Smooth muscle cell (in vitro differentiated cells): Measurements from ENCODE around the gene CBR3. TPM values are rescaled to one million over a fixed set of nuclear protein-coding genes. Genes with fewer than 3 reads are reported as not detected.

Experiments
- DNase-seq: peaks from one replicate; lab custom pipeline; 2025; ENCODE audit not compliant: unreplicated experiment; lab: John Stamatoyannopoulos, UW
- H2AFZ ChIP-seq: fragments of 200-600 bp; sonication (generic); 2 replicates; pipeline ENCODE4 v1.6.0; 2016; ENCODE audit warnings: antibody characterized with exemption, low read depth, mild to moderate bottlenecking
- H3F3A ChIP-seq: fragments of 200-600 bp; sonication (generic); 2 replicates; pipeline ENCODE4 v1.6.0; 2017; ENCODE audit warnings: antibody characterized with exemption, low read depth
- H3K27ac ChIP-seq: fragments of 200-600 bp; sonication (generic); 2 replicates; pipeline ENCODE4 v1.5.1; 2016; ENCODE audit warnings: low read depth, mild to moderate bottlenecking
- H3K27me3 ChIP-seq: fragments of 200-600 bp; sonication (generic); 2 replicates; pipeline ENCODE4 v1.6.1; 2016; ENCODE audit warnings: low read depth, mild to moderate bottlenecking
- H3K36me3 ChIP-seq: fragments of 200-600 bp; sonication (generic); 2 replicates; pipeline ENCODE4 v1.5.1; 2016; ENCODE audit warnings: low read depth
- H3K4me1 ChIP-seq: fragments of 200-600 bp; sonication (generic); 2 replicates; pipeline ENCODE4 v1.5.1; 2016; ENCODE audit warnings: low read depth
- H3K4me2 ChIP-seq: fragments of 200-600 bp; sonication (generic); 2 replicates; pipeline ENCODE4 v1.6.0; 2016; ENCODE audit warnings: mild to moderate bottlenecking
- H3K4me3 ChIP-seq: fragments of 200-600 bp; sonication (generic); 2 replicates; pipeline ENCODE4 v1.5.1; 2016; ENCODE audit warnings: mild to moderate bottlenecking
- H3K79me2 ChIP-seq: fragments of 200-600 bp; sonication (generic); 2 replicates; pipeline ENCODE4 v1.6.0; 2016; ENCODE audit warnings: low read depth, mild to moderate bottlenecking
- H3K9ac ChIP-seq: fragments of 200-600 bp; sonication (generic); 2 replicates; pipeline ENCODE4 v1.6.0; 2016; ENCODE audit warnings: low read depth
- H3K9me3 ChIP-seq: fragments of 200-600 bp; sonication (generic); replicated peaks from 2 replicates; pipeline ENCODE4 v1.5.1; 2016; ENCODE audit warnings: low read depth
- H4K20me1 ChIP-seq: fragments of 200-600 bp; sonication (generic); 2 replicates; pipeline ENCODE4 v1.6.0; 2016; ENCODE audit warnings: low read depth
- WGBS: methylation state at CpG from one replicate; pipeline ENCODE4 v1.1.7; 2016; ENCODE audit warnings: low lambda C conversion rate; 5-methylcytosine and 5-hydroxymethylcytosine counted together
- polyA plus RNA-seq: library from polyadenylated mRNA; unstranded; fragments of >200 nt; fragmentation: Nextera tagmentation; extraction: Ambion mirVana; gene quantifications from 2 replicates; pipeline ENCODE4 v1.2.1, GENCODE V29; 2016
- total RNA-seq: library from RNA; depleted of rRNA; stranded (reverse); fragments of >200 nt; gene quantifications from 2 replicates; pipeline ENCODE4 v1.2.3, GENCODE V29; 2014
- TF ChIP-seq, protein P1 (sequence below): fragments of 200-600 bp; sonication (generic); IDR thresholded peaks from 2 replicates; pipeline ENCODE4 v1.5.1; 2017; ENCODE audit warnings: borderline replicate concordance, mild to moderate bottlenecking, antibody characterized with exemption; ENCODE audit not compliant: insufficient read depth, poor library complexity, severe bottlenecking

CBR3 gene
- total and polyA plus RNA-seq, 2 experiments from 2014 or later: 0.78 to 3.3 TPM

DNA sequence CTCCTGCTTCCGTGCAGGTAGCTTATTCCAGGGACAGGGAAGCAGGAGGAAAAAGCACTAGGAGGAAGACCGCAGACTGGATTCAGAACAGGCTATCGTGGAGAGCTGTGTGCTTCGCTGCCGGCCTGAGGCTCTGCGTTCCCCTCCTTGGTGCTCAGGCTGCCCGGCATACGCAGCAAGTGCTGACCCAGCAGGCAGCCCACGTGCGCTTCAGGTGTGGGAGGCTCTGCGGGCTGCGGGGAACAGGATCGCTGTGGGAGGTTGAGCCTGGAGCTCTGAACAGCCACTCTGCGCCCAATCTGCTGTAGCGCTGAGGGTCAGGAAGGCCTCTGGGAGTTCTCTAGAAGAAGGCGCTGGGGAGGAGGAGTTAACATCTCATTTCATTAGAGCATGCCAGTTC is 49.7 kb downstream of the CBR3 start:
- TF ChIP-seq, protein P1, sequence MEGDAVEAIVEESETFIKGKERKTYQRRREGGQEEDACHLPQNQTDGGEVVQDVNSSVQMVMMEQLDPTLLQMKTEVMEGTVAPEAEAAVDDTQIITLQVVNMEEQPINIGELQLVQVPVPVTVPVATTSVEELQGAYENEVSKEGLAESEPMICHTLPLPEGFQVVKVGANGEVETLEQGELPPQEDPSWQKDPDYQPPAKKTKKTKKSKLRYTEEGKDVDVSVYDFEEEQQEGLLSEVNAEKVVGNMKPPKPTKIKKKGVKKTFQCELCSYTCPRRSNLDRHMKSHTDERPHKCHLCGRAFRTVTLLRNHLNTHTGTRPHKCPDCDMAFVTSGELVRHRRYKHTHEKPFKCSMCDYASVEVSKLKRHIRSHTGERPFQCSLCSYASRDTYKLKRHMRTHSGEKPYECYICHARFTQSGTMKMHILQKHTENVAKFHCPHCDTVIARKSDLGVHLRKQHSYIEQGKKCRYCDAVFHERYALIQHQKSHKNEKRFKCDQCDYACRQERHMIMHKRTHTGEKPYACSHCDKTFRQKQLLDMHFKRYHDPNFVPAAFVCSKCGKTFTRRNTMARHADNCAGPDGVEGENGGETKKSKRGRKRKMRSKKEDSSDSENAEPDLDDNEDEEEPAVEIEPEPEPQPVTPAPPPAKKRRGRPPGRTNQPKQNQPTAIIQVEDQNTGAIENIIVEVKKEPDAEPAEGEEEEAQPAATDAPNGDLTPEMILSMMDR: no peak
- Histone ChIP-seq H3K4me3 (no peak overlapping the region), H3K4me2 (no peak overlapping the region), H4K20me1 (no peaks in the 10 kb centered on the region), H2AFZ (no peak overlapping the region), H3K27me3 (no peaks in the 10 kb centered on the region), H3K9me3 (no peaks in the 10 kb centered on the region), H3K27ac (no peak overlapping the region), H3F3A (no peaks in the 10 kb centered on the region), H3K4me1 (no peaks in the 10 kb centered on the region), H3K79me2 (peaks cover 2% of the 10 kb centered on the region), H3K36me3 (no peaks in the 10 kb centered on the region), H3K9ac (no peak overlapping the region)
- no peak for DNase-seq
- WGBS: 87% methylated on average over 16 of the region's 16 CpGs

GRCh38 chr21:36185523-36185922 is 50.6 kb downstream of the CBR3 start:
- no peaks in the 10 kb centered on the region for H3K36me3 ChIP-seq
- no peaks in the 10 kb centered on the region for H3K27me3 ChIP-seq
- no peaks in the 10 kb centered on the region for H3K9me3 ChIP-seq
- H3K79me2 ChIP-seq: peaks cover 2% of the 10 kb centered on the region
- no peak overlapping the region for H3K27ac ChIP-seq
- no peak overlapping the region for H3K9ac ChIP-seq
- TF ChIP-seq, protein P1: no peak
- WGBS: 90% methylated on average over 9 of the region's 9 CpGs
- DNase-seq: no peak
- H3K4me3 ChIP-seq: no peak overlapping the region
- H3K4me2 ChIP-seq: no peak overlapping the region
- no peaks in the 10 kb centered on the region for H3F3A ChIP-seq
- no peaks in the 10 kb centered on the region for H3K4me1 ChIP-seq
- H4K20me1 ChIP-seq: no peaks in the 10 kb centered on the region
- no peak overlapping the region for H2AFZ ChIP-seq

GRCh38 chr21:36186081-36186480 is 51.2 kb downstream of the CBR3 start:
- Histone ChIP-seq H3K9me3 (no peaks in the 10 kb centered on the region), H4K20me1 (no peaks in the 10 kb centered on the region), H3K4me3 (no peak overlapping the region), H3K4me1 (no peaks in the 10 kb centered on the region), H2AFZ (no peak overlapping the region), H3K79me2 (peaks cover 2% of the 10 kb centered on the region), H3K27ac (no peak overlapping the region), H3K4me2 (no peak overlapping the region), H3K9ac (no peak overlapping the region), H3K27me3 (no peaks in the 10 kb centered on the region), H3K36me3 (no peaks in the 10 kb centered on the region), H3F3A (no peaks in the 10 kb centered on the region)
- no peak for DNase-seq
- WGBS: 90% methylated on average over 4 of the region's 4 CpGs
- TF ChIP-seq, protein P1: no peak
